Thoracic aorta (tissue), 2 donors: ENCODE results near the gene OPRL1. TPM values are rescaled to one million over a fixed set of nuclear protein-coding genes. Genes with fewer than 3 reads are reported as not detected.

Source experiments
- ATAC-seq: fragments of 150-250 bp; one replicate; pipeline ENCODE4 v1.8.0; 2017; ENCODE audit warnings: low read depth; ENCODE audit not compliant: insufficient number of reproducible peaks, low FRiP score
- DNase-seq: peaks from one replicate; pipeline ENCODE4 v3.0.0-alpha.2; 2020; ENCODE audit warnings: low spot score
- H3K27ac ChIP-seq, 2 donors: fragments of 200-600 bp; sonication (generic); 1 replicate in 1 of 2; 2 replicates in 1 of 2; pipeline ENCODE4 v1.5.1; 2016; ENCODE audit warnings: mild to moderate bottlenecking in 2 of 2, moderate library complexity in 2 of 2
- H3K27me3 ChIP-seq: fragments of 200-600 bp; sonication (generic); replicated peaks from 2 replicates; pipeline ENCODE4 v1.6.0; 2016; ENCODE audit warnings: mild to moderate bottlenecking; ENCODE audit not compliant: insufficient read depth
- H3K36me3 ChIP-seq: fragments of 200-600 bp; sonication (generic); one replicate; pipeline ENCODE4 v1.5.1; 2016
- H3K4me1 ChIP-seq, 2 donors: fragments of 200-600 bp; sonication (generic); 1 replicate in 1 of 2; 2 replicates in 1 of 2; pipeline versions ENCODE4 v1.5.1 to v1.6.0; 2016; ENCODE audit warnings: low read depth in 2 of 2, mild to moderate bottlenecking in 1 of 2; ENCODE audit not compliant: control insufficient read depth in 1 of 2
- H3K4me3 ChIP-seq: fragments of 200-600 bp; sonication (generic); 2 replicates; pipeline ENCODE4 v1.5.1; 2016; ENCODE audit warnings: mild to moderate bottlenecking
- H3K9me3 ChIP-seq: fragments of 200-600 bp; sonication (generic); 2 replicates; pipeline ENCODE4 v1.5.1; 2016
- CTCF ChIP-seq: fragments of 200-600 bp; sonication (generic); IDR thresholded peaks from one replicate; pipeline ENCODE4 v1.5.1; 2019; ENCODE audit warnings: antibody characterized with exemption
- total RNA-seq, 2 donors: library from RNA; depleted of rRNA; stranded (reverse); fragments of >200 nt; gene quantifications; one replicate each; pipeline versions ENCODE4 v1.1.0 to v1.2.3, GENCODE V29; 2016

OPRL1 gene
- total RNA-seq, 2 donors from 2014 or later = 1.1 to 3.2 TPM

GRCh38 chr20:64071341-64072332 is 8.2 kb upstream of the OPRL1 start:
- Histone ChIP-seq H3K4me1 (no peaks in the 10 kb centered on the region), H3K27ac (no peak overlapping the region), H3K9me3 (no peaks in the 10 kb centered on the region), H3K36me3 (peaks cover 24% of the 10 kb centered on the region), H3K27me3 (no peaks in the 10 kb centered on the region), H3K4me3 (no peak overlapping the region)
- ATAC-seq (no peak), DNase-seq (no peak)
- TF ChIP-seq CTCF = no peak

- no peak overlapping the region for H3K27ac ChIP-seq
- no peaks in the 10 kb centered on the region for H3K4me1 ChIP-seq
- ATAC-seq (no peak), DNase-seq (no peak)
- no peaks in the 10 kb centered on the region for H3K9me3 ChIP-seq
- peaks cover 24% of the 10 kb centered on the region for H3K36me3 ChIP-seq
- H3K27me3 ChIP-seq = no peaks in the 10 kb centered on the region
- no peak overlapping the region for H3K4me3 ChIP-seq
- no peak for TF ChIP-seq CTCF
Measured at GRCh38 chr20:64072498-64073063, 7.3 kb upstream of the OPRL1 start.

- no peaks in the 10 kb centered on the region for H3K9me3 ChIP-seq
- no peak overlapping the region for H3K4me3 ChIP-seq
- H3K27ac ChIP-seq = no peak overlapping the region
- DNase-seq = no peak
- H3K4me1 ChIP-seq = peaks cover 4 to 8% of the 10 kb centered on the region in 2 donors
- peaks cover 20% of the 10 kb centered on the region for H3K36me3 ChIP-seq
- TF ChIP-seq CTCF = no peak
- ATAC-seq = no peak
- no peaks in the 10 kb centered on the region for H3K27me3 ChIP-seq
Measured at GRCh38 chr20:64073476-64074183, 6.3 kb upstream of the OPRL1 start.

GRCh38 chr20:64074184-64074789 is 5.6 kb upstream of the OPRL1 start:
- ATAC-seq = no peak
- Histone ChIP-seq H3K4me1 (peaks cover 10 to 14% of the 10 kb centered on the region in 2 donors), H3K9me3 (no peaks in the 10 kb centered on the region), H3K27me3 (no peaks in the 10 kb centered on the region), H3K27ac (no peak overlapping the region), H3K4me3 (no peak overlapping the region), H3K36me3 (peaks cover 20% of the 10 kb centered on the region)
- DNase-seq = no peak
- no peak for TF ChIP-seq CTCF
